Activated CD8-positive, alpha-beta memory T cell treated with anti-CD3 and anti-CD28 coated beads for 48 hours (primary cell): Measurements from ENCODE around the gene NRAS.
"Not testable (repeated sequence)": the region's sequence is repeated elsewhere in the genome, so short reads cannot be mapped to it uniquely, and the experiment has no call there.

Experiments
- DNase-seq, 3 experiments: peaks; one replicate each; pipeline ENCODE4 v3.0.0-alpha.2; 2020; ENCODE audit warnings: low read depth in 2 of 3, low spot score in 2 of 3

NRAS gene

DNA sequence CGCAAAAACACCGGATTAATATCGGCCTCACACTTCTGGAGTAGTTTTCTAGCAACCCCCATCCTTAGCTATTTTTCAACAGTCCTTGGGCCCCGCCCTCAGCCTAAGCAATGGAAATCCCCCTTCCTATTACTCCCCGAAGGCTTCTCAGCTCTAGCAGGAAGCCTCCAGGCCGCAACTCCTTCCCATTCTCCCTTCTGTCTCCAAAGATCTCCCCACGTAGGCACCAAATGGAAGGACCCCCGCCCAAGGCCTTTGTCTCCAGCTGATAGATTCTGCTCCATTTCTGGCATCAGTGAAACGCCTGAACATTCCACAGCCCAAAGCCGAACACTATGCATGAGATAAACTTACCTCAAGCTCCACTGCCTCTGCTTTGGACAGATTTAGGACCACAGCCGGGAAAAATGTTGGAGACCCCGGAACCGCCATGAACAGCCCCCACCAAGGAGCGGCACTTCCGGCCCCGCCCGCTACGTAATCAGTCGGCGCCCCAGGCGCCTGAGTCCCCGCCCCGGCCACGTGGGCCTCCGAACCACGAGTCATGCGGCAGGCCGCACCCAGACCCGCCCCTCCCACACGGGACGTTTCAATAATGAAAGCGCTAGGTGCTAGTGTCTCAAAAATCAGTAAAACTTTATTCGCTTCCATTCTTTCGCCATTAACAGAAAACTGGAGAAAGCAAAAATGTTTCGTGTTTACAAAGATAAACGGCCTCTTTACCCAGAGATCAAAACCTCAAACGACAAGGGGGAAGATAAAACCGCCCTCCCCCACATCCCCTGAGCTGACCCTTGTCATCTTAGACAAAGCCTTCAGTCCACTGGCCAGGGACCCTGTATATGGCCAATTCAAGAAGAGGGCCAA lies at the start of gene NRAS:
Gene NRAS (minus strand): TSS at position 468 of the 867 bp plus-strand sequence. CDS start 611 bp downstream, outside the sequence.
- DNase-seq = peak; percentile 86 to 92 (median 91)

DNA sequence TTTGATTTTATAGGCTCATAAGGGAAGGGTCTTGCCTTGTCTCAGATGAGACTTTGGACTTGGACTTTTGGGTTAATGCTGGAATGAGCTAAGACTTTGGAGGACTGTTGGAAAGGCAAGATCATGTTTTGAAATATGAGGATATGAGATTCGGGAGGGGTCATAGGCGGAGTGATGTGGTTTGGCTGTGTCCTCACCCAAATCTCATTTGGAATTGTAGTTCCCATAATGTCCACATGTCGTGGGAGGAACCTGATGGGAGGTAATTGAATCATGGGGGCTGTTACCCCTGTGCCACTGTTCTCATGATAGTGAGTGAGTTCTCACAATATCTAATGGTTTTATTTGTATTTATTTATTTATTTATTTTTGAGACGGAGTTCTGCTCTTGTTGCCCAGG lies 48.1 kb upstream of the NRAS start:
- no peak for DNase-seq

- no peak for DNase-seq
Observed at GRCh38 chr1:114758256-114758832, 41.8 kb upstream of the NRAS start.

DNA sequence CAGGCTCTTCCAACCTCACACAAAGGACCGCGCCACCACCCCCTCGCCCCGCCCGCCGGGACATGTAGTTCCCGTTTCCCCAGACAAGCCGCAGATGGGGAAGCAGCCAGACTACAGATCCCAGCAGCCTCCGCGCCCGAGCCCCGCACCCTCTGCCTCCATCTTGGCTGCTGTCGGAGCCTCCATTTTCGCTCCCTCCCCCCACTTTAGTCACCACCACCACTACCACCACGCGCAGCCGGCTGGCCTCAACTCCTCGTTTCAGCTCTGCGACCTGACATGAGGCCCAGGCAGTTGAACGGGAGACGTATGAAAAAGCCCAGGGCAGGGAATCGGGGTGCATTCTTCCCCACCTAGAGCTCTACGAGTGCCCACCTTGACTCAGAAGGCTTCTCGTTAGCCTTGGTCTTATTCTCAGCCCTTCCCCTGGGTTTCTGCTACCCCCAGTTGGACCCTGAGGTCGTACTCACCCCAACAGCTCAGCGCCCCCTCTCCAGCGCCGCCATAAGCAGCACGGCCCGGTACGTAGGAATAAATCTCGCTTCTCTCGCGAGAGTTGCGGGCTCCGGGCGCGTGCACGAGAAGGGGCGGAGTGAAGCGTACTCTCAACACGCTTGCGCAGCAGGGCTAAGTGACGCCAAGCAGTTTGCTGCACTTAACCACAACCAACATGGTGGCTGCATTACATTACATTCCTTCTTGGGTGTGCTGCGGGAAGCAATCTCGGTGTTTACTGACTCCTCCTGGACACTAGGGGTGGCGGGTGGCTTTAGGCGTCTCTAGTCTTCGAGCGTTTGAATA lies 41.1 kb upstream of the NRAS start, which contains the start of gene CSDE1:
Gene CSDE1 (minus strand): TSS at position 530 of the 801 bp plus-strand sequence. CDS start 18,094 bp downstream, outside the sequence.
- DNase-seq = peak; percentile 81 to 90 (median 90)

- DNase-seq = peak in 1 of 3 experiments; percentile 12
Observed at GRCh38 chr1:114756949-114757454, 40.4 kb upstream of the NRAS start.

GRCh38 chr1:114756009-114756892 lies 39.7 kb upstream of the NRAS start:
- DNase-seq = no peak

DNA sequence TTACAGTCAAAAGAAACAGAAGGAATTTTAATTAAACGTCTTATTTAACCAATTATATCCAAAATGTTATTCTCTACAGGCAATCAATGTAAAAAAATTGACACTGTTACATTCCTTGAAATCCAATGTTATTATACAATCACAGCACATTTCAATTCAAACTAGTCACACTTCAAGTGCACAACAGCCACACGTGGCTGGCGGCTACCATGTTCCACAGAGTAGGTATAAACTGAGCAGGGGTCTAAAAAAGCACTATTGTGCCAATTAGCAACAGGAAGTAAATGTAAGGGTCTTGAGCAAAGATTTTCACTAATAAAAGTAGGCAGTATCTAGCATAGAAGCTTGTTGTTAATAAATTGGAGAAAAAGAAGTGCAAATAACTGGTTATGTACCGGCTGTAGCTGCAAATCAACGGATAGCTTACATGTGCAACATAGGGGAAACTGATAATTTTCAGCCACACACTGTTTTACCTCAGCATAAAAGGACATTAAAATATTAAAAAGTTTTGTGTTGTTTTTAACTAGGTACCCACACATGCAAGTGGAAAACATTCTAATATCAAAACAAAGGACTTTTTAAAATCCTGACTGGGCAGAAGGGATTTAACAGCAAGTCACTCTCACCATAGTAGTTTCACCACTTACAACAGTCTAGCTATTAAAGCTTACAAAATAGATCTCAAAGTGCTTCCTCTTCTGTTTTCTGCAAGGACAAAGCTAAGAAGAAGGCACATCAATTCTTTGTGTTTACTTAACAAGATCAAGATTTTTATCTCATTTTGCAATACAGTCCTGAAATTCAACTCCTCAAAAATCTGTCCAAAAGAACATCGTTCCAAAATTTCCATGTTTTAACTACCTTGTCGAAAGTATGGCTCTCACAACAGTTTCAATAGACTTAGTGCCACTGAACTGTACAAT lies 38.7 kb upstream of the NRAS start:
- DNase-seq = no peak

GRCh38 chr1:114753702-114754101 lies 37.1 kb upstream of the NRAS start:
- not testable (repeated sequence) for DNase-seq

GRCh38 chr1:114753143-114753542 lies 36.6 kb upstream of the NRAS start:
- DNase-seq = no peak

- DNase-seq = no peak
Observed at GRCh38 chr1:114750780-114751179, 34.2 kb upstream of the NRAS start.

DNA sequence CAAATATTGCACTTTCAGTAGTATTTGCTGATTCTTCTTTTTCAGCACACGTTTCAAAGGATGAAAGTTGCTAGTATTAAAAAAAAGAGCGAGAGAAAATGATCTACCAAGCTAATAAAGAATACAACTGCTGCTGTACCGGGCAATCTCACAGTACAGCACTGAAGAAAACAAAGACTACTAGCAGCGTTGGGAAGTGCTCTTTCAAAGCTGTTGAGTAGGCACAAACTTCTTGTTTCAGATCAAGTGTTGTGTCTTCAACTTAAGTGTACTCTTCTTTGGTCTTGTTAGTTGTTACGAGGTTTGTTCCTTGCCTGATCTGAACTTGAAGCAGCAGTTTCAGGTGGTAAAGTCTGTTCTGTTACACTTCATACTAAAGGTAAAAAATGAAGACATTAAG lies 33.3 kb upstream of the NRAS start:
- DNase-seq = no peak

GRCh38 chr1:114746450-114747121 lies 30.0 kb upstream of the NRAS start:
- DNase-seq = no peak

- DNase-seq = no peak
Observed at GRCh38 chr1:114745291-114745690, 28.7 kb upstream of the NRAS start.

DNA sequence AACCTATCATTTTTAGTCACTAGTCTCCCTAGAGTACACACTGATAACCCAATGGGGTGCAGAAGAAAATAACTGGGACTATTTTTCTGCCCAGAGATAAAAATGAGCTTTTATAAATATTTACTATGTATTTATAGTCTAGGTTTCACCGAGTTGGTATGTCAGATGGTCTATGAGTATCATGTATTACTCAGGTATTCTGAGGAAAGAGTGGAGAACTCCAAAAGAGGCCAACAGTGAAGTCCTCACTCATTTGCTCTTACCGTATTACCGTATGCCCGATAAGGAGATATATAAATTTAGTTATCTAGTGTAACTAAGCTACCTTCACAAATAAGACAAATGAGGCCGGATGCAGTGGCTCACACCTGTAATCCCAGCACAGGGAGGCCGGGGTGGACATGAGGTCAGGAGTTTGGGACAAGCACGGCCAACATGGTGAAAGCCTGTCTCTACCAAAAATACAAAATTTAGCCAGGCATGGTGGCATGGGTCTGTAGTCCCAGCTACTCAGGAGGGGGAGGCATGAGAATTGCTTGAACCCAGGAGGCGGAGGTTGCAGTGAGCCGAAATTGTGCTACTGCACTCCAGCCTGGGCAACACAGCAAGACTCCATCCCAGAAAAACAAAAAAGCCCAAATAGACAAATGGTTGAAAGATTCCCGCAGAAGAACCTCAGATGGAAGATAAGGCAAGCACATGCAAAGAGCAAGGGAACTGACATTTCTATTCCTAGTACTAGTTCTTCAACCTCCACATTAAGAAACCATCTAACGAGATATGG lies 25.6 kb upstream of the NRAS start:
- no peak for DNase-seq

DNA sequence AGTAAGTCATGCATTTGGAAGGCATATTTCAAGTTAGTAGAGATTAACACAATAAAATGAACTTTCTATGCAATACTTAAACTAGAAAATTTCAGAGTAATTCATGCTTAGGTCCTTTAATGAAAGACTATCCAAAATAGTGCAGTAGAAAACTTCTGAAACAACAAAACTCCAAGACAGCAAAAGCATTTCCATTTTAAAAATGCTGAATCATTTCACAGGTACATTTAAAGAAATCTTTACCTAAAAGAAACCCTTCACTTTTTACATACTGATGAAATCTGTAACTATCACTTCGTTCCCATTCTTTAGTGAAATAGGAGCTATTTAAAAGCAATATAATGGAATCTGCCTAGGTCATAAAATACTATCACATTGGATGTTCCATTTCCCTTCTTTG lies 23.8 kb upstream of the NRAS start:
- no peak for DNase-seq

GRCh38 chr1:114737314-114737849 lies 20.8 kb upstream of the NRAS start:
- no peak for DNase-seq

DNA sequence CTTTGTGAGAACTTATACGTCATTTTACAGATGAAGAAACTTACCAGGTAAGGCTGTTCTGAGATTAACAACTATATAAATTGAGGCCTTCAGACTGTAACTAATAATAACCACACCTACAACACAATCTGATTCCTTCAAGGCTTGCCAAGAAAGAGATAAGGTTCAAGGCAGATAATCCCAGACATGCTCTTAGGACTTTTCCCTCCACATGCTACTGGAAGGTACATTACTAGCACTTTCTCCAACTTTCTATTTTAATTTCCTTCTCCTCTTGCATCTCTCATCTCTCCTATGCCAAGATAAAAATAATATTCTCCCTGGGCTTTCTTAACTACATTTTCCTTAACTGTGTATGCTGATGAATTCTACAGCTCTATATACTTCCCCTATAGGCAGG lies 18.9 kb upstream of the NRAS start:
- no peak for DNase-seq

- DNase-seq = no peak
Observed at GRCh38 chr1:114729782-114730181, 13.2 kb upstream of the NRAS start.
